Duodenal mucosa (tissue), 2 donors: Measurements from ENCODE around the gene MPRIP.

ENCODE experiments used
- H3K27ac ChIP-seq: one replicate; pipeline ENCODE4 v1.7.0; 2013; ENCODE audit warnings: low read depth, low read length
- H3K27me3 ChIP-seq, 2 donors: one replicate each; pipeline ENCODE4 v1.7.0; 2013; ENCODE audit warnings: low read length in 2 of 2, control low read depth in 1 of 2; ENCODE audit not compliant: insufficient read depth in 2 of 2, control insufficient read depth in 1 of 2
- H3K36me3 ChIP-seq, 2 donors: one replicate each; pipeline ENCODE4 v1.7.0; 2013; ENCODE audit warnings: low read length in 2 of 2, control low read depth in 1 of 2; ENCODE audit not compliant: insufficient read depth in 2 of 2, control insufficient read depth in 1 of 2
- H3K4me1 ChIP-seq, 2 donors: one replicate each; pipeline ENCODE4 v1.7.0; 2013; ENCODE audit warnings: low read length in 2 of 2, control low read depth in 1 of 2; ENCODE audit not compliant: insufficient read depth in 2 of 2, control insufficient read depth in 1 of 2
- H3K4me3 ChIP-seq, 2 donors: one replicate each; pipeline ENCODE4 v1.7.0; 2013; ENCODE audit warnings: low read length in 2 of 2, low read depth in 1 of 2
- H3K9ac ChIP-seq, 2 donors: one replicate each; pipeline ENCODE4 v1.7.0; 2013; ENCODE audit warnings: low read length in 2 of 2, low read depth in 1 of 2
- H3K9me3 ChIP-seq, 2 donors: one replicate each; pipeline ENCODE4 v1.7.0; 2013; ENCODE audit warnings: low read length in 2 of 2, control low read depth in 1 of 2; ENCODE audit not compliant: control insufficient read depth in 1 of 2

Gene MPRIP

DNA sequence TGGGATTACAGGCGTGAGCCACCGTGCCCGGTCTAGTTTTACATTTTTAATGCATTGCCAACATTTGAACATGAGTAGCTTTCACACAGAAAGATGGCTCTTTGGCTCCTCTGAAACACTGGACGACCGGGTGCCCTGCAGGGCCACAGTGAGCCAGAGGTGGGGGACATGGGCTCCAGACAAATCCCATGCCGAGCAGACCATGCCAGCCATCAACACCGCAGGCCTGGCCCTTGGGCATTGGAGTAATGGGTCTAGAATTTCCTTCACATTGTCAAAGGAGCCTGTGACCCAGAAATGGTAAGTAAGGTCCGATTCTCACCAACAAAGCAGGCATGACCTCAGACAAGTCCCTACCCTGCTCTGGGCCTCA, 21.4 kb upstream of the MPRIP start:
- H3K36me3 ChIP-seq = no peaks in the 10 kb centered on the region
- H3K4me1 ChIP-seq = peaks cover 11 to 29% of the 10 kb centered on the region in 2 donors
- peak overlapping the region in 1 of 2 donors; percentile 39 for H3K9ac ChIP-seq
- H3K4me3 ChIP-seq = peak overlapping the region in 1 of 2 donors; percentile 22
- H3K27me3 ChIP-seq = no peaks in the 10 kb centered on the region
- H3K27ac ChIP-seq = no peak overlapping the region
- H3K9me3 ChIP-seq = no peaks in the 10 kb centered on the region

DNA sequence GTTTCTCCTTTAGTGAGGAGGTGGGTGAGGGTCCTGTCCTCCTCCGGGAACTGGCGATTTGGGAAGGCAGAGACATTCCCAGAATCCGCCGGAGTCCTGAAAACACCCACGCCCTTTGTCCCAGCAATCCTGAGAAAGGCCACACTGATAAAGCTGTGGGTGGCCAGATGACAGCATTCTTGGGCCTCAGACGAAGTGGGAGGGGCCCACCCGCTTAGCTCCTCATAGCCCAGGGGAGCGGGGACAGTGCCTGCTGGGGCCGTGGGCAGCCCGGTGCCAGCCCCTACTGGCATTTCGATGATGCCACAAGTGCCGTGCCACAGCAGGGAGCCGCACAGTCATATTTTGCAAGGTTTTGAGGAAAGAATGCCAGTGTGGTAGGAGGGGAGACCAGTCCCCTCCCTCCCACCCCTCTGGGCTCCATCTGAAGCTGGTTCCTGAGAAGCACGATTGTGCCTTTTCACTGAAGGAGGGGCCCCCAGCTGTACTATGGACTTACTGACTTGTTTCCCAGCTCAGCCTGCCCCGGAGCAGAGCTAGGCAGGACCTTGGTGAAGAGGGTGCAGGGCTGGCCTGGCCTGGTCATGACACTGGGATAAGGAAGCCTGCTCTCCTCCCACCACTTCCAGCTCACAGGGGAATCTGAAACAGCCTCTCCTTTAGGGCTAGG, 20.9 kb upstream of the MPRIP start:
- no peaks in the 10 kb centered on the region for H3K9me3 ChIP-seq
- H3K4me3 ChIP-seq = peak overlapping the region in 1 of 2 donors; percentile 22
- H3K27ac ChIP-seq = no peak overlapping the region
- no peaks in the 10 kb centered on the region for H3K36me3 ChIP-seq
- no peaks in the 10 kb centered on the region for H3K27me3 ChIP-seq
- peaks cover 11 to 26% of the 10 kb centered on the region in 2 donors for H3K4me1 ChIP-seq
- H3K9ac ChIP-seq = peak overlapping the region in 1 of 2 donors; percentile 39

DNA sequence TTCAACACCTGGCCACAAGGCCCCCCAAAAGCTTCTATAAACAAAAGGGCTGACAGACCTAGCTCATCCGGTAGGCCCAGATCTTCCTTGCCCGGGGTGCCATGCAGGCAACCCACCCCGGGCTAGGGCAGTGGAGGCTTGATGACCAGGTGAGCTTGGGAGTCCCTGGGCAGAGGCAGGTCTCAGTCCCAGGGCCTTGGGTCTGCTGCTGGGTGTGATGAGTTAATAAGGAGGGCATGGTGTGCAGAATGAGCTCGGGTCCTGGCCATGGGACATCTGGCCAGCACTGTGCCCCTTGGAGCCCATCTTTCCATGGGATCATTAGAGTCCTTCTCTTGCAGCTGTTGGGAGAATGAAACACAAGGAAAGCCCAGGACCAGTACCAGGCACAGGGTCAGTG, 20.2 kb upstream of the MPRIP start:
- H3K36me3 ChIP-seq = no peaks in the 10 kb centered on the region
- no peak overlapping the region for H3K9ac ChIP-seq
- H3K27me3 ChIP-seq = no peaks in the 10 kb centered on the region
- no peaks in the 10 kb centered on the region for H3K9me3 ChIP-seq
- no peak overlapping the region for H3K4me3 ChIP-seq
- no peak overlapping the region for H3K27ac ChIP-seq
- peaks cover 11 to 21% of the 10 kb centered on the region in 2 donors for H3K4me1 ChIP-seq

DNA sequence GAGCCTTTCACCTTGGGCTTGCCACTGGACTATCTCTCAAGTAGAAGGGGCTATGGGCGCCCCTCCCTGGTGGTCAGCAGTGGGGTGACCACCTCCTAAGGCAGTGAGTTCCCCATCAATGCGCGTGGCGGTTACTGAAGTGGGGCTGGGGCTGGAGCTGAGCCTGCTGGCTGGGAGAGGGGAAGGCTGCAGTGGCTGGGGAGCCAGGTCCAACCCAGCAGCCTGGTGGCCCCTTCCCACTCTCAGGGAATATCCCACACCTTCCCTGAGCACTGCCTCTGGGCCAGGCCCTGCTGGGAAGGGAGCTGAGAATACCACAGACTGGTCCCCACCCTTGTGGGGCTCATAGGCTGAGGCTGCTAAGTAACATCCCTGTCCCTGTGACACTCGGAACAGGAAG, 19.8 kb upstream of the MPRIP start:
- H3K9me3 ChIP-seq = no peaks in the 10 kb centered on the region

DNA sequence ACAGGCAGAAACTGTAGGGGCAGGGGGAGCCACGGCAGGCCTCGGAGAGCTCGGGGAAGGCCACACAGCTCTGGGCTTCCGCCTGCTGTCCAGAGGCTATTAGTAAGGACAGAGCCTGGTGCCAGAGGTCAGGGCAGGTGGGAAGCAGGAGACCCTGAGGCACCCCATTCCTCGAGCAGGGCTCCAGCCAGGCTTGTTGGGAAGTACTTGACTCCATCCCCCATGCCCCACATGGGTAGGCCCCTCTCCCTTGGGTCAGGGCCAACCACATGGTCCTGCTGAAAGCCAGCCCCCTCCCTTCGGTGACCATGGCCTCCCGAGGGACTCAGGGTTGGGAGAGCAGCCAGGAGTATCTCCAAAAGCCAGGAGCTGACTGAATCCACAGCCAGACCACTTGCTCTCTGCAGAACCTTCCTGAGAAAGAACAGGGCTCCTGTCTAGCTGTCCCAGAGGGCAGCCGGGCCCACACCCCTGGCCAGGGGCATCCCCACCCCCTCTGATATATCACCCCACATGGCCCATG, 17.4 kb upstream of the MPRIP start:
- Histone ChIP-seq H3K27ac (no peak overlapping the region), H3K36me3 (no peaks in the 10 kb centered on the region), H3K9ac (no peak overlapping the region)

More for the DNA sequence above, 19.8 kb upstream of the MPRIP start:
- Histone ChIP-seq H3K4me1 (peaks cover 11 to 22% of the 10 kb centered on the region in 2 donors), H3K27me3 (no peaks in the 10 kb centered on the region), H3K9ac (no peak overlapping the region), H3K27ac (no peak overlapping the region), H3K36me3 (no peaks in the 10 kb centered on the region), H3K4me3 (no peak overlapping the region)

DNA sequence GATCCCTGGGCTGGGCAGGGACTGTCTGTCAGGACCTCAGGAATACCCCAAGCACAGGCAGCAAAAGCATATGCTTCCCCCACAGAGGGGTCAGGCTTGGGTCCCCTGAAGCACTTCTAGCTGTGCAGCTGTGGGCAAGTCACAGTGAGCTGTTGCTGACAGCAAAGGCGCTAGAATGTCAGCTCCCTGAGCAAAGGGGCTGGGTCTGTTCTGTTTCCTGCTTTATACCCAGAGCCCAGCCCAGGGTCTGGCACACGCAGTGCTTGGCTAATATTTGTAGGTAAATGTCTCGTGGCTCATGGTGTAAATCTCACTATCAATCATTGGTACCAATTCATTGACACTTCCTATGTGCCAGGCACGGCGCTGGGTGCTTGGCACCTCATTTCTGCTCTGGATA, 16.6 kb upstream of the MPRIP start:
- Histone ChIP-seq H3K36me3 (no peaks in the 10 kb centered on the region), H3K4me3 (no peak overlapping the region), H3K27ac (no peak overlapping the region), H3K27me3 (no peaks in the 10 kb centered on the region), H3K9me3 (no peaks in the 10 kb centered on the region), H3K4me1 (peaks cover 29 to 36% of the 10 kb centered on the region in 2 donors), H3K9ac (no peak overlapping the region)

More for the DNA sequence above, 17.4 kb upstream of the MPRIP start:
- Histone ChIP-seq H3K27me3 (no peaks in the 10 kb centered on the region), H3K4me3 (no peak overlapping the region), H3K4me1 (peaks cover 29 to 36% of the 10 kb centered on the region in 2 donors), H3K9me3 (no peaks in the 10 kb centered on the region)

DNA sequence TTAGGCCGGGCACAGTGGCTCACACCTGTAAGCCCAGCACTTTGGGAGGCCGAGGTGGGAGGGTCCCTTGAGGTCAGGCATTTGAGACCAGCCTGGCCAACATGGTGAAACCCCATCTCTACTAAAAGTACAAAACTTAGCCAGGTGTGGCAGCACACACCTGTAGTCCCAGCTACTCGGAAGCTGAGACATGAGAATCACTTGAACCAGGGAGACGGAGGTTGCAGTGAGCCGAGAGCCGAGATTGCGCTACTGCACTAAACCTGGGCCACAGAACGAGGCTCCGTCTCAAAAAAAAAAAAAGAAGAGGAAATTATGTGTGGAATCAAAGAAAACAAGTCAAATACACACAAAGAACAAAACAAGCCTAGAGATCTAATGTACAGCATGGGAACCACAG, 16.1 kb upstream of the MPRIP start:
- H3K9me3 ChIP-seq = no peaks in the 10 kb centered on the region
- H3K9ac ChIP-seq = no peak overlapping the region
- H3K4me3 ChIP-seq = no peak overlapping the region
- no peak overlapping the region for H3K27ac ChIP-seq
- H3K4me1 ChIP-seq = peaks cover 24 to 31% of the 10 kb centered on the region in 2 donors
- H3K27me3 ChIP-seq = no peaks in the 10 kb centered on the region
- H3K36me3 ChIP-seq = no peaks in the 10 kb centered on the region

DNA sequence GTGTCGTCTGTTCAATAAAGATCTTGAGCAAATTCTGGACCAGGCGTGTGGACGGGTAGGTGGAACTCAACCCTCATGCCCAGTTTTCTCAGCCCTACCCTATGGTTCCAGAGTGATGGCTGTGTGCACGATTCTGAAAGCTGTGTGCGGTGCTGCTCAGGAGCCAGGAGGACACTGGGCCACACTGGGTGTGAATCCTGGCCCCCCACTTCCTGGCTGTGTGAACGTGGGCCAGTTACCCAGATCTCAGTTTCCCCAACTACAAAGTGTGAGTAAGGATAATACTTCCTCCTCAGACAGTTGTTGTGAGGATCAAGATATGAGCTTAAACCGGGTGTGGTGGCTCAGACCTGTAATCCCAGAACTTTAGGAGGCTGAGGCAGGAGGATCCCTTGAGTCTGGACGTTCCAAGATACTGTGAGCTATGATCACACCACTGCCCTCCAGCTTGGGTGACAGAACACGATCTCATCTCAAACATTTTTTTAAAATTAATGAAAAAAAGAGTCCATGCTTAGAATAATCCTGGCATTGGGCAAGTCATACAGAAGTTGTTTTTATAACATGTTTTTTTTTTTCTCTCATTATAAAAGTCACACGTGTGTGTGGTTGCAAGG, 14.7 kb upstream of the MPRIP start:
- Histone ChIP-seq H3K9ac (peak overlapping the region in 1 of 2 donors; percentile 18), H3K4me1 (peaks cover 27 to 30% of the 10 kb centered on the region in 2 donors), H3K9me3 (no peaks in the 10 kb centered on the region), H3K27me3 (no peaks in the 10 kb centered on the region), H3K4me3 (no peak overlapping the region), H3K27ac (no peak overlapping the region), H3K36me3 (no peaks in the 10 kb centered on the region)

DNA sequence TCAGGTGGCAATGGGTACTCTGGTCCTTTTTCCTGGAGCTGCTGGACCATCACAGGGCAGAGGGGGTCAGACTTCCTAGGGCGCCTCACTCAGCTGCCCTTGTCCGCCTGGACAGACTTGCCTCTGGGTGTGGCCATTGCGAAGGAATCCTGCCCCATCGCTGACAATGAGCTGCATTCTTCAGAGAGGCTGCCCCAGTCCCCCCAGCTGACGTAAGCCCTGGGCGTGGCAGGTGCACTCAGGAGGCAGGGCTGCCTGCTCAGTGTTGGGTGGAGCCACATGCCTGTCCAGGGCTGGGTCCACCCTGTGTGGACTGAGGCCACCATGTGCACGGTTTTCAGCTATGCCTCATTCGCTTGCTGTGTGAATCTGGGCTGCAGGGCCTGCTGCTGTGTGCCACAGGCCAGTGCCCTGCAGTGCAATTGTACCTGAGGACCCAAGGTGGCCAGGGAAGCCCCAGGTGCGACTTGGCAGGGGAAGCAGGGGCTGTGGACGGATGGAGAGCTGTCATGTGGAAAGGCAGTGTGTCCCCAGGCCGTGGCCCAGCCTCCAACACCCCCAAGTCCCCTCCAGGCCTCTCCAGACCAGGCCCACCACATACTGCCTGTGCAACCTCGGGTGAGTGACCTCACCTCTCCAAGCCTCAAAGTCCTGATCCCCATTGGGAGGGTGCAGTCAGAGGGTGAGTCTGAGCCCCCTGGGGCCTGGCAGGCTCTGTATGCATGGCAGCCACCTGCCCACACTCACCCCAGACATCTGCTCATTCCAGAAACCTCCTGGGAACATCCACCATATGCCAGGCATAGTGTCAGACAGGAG, 14.0 kb upstream of the MPRIP start:
- H3K36me3 ChIP-seq = no peaks in the 10 kb centered on the region
- peak overlapping the region; percentile 3 for H3K27ac ChIP-seq
- no peaks in the 10 kb centered on the region for H3K27me3 ChIP-seq
- peak overlapping the region; percentile 26 to 27 for H3K9ac ChIP-seq
- no peaks in the 10 kb centered on the region for H3K9me3 ChIP-seq
- peaks cover 27 to 31% of the 10 kb centered on the region in 2 donors for H3K4me1 ChIP-seq
- peak overlapping the region in 1 of 2 donors; percentile 21 for H3K4me3 ChIP-seq
